Neural cell (in vitro differentiated cells): Measurements from ENCODE around the gene ETNK1.

Experiments
- EP300 ChIP-seq: fragments of 450-650 bp; conservative IDR thresholded peaks from 2 replicates; pipeline ENCODE4 v1.6.1; 2014; ENCODE audit warnings: antibody characterized with exemption, mild to moderate bottlenecking, moderate library complexity; ENCODE audit not compliant: poor library complexity, severe bottlenecking
- EZH2 ChIP-seq: fragments of 200-600, 300-800 bp; shearing (Covaris generic), sonication (generic); IDR thresholded peaks from 2 replicates; pipeline ENCODE4 v1.6.1; 2014; ENCODE audit warnings: antibody characterized with exemption, low read length, borderline replicate concordance, mild to moderate bottlenecking; ENCODE audit not compliant: insufficient read depth, poor library complexity, severe bottlenecking
- MXI1 ChIP-seq: fragments of 450-650 bp; conservative IDR thresholded peaks from 2 replicates; pipeline ENCODE4 v1.6.1; 2014; ENCODE audit warnings: antibody characterized with exemption, mild to moderate bottlenecking; ENCODE audit not compliant: poor library complexity, severe bottlenecking
- POLR2AphosphoS5 ChIP-seq: IDR thresholded peaks from 2 replicates; pipeline ENCODE4 v1.6.1; 2012
- RAD21 ChIP-seq: fragments of 450-650 bp; conservative IDR thresholded peaks from 2 replicates; pipeline ENCODE4 v1.6.1; 2014; ENCODE audit warnings: antibody characterized with exemption, mild to moderate bottlenecking, moderate library complexity
- SMC3 ChIP-seq: fragments of 450-650 bp; conservative IDR thresholded peaks from 2 replicates; pipeline ENCODE4 v1.6.1; 2014; ENCODE audit warnings: antibody characterized with exemption, mild to moderate bottlenecking, moderate library complexity; ENCODE audit not compliant: poor library complexity
- TAF1 ChIP-seq: IDR thresholded peaks from 2 replicates; pipeline ENCODE4 v1.6.1; 2012; ENCODE audit warnings: low read depth
- TF ChIP-seq, protein P1 (sequence below): fragments of 450-650 bp; IDR thresholded peaks from 2 replicates; pipeline ENCODE4 v1.5.1; 2014; ENCODE audit warnings: antibody characterized with exemption, mild to moderate bottlenecking, moderate library complexity; ENCODE audit not compliant: poor library complexity, severe bottlenecking
- TF ChIP-seq, protein P2 (sequence below): IDR thresholded peaks from 2 replicates; pipeline ENCODE4 v1.6.1; 2012; ENCODE audit warnings: borderline replicate concordance

DNA sequence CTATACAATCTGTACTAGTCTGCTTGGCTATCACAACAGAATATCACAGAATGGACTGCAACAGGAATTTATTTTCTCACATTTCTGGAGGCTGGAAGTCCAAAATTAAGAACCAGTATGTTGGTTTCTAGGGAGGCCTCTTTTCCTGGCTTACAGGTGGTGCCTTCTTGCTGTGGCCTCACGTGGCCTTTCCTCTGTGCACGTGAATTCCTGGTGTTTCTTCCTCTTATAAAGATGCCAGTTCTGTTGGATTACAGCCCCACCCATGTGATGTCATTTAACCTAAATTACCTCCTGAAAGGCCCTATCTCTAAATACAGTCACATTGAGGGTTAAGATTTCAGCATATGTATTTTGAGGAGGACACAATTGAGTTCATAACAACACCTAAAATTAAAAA lies 48.5 kb upstream of the ETNK1 start:
- TF ChIP-seq POLR2AphosphoS5 (no peak), SMC3 (no peak), EP300 (no peak), EZH2 (no peak), RAD21 (no peak), TAF1 (no peak), MXI1 (no peak)
- TF ChIP-seq, protein P1, sequence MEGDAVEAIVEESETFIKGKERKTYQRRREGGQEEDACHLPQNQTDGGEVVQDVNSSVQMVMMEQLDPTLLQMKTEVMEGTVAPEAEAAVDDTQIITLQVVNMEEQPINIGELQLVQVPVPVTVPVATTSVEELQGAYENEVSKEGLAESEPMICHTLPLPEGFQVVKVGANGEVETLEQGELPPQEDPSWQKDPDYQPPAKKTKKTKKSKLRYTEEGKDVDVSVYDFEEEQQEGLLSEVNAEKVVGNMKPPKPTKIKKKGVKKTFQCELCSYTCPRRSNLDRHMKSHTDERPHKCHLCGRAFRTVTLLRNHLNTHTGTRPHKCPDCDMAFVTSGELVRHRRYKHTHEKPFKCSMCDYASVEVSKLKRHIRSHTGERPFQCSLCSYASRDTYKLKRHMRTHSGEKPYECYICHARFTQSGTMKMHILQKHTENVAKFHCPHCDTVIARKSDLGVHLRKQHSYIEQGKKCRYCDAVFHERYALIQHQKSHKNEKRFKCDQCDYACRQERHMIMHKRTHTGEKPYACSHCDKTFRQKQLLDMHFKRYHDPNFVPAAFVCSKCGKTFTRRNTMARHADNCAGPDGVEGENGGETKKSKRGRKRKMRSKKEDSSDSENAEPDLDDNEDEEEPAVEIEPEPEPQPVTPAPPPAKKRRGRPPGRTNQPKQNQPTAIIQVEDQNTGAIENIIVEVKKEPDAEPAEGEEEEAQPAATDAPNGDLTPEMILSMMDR = no peak
- TF ChIP-seq, protein P2, sequence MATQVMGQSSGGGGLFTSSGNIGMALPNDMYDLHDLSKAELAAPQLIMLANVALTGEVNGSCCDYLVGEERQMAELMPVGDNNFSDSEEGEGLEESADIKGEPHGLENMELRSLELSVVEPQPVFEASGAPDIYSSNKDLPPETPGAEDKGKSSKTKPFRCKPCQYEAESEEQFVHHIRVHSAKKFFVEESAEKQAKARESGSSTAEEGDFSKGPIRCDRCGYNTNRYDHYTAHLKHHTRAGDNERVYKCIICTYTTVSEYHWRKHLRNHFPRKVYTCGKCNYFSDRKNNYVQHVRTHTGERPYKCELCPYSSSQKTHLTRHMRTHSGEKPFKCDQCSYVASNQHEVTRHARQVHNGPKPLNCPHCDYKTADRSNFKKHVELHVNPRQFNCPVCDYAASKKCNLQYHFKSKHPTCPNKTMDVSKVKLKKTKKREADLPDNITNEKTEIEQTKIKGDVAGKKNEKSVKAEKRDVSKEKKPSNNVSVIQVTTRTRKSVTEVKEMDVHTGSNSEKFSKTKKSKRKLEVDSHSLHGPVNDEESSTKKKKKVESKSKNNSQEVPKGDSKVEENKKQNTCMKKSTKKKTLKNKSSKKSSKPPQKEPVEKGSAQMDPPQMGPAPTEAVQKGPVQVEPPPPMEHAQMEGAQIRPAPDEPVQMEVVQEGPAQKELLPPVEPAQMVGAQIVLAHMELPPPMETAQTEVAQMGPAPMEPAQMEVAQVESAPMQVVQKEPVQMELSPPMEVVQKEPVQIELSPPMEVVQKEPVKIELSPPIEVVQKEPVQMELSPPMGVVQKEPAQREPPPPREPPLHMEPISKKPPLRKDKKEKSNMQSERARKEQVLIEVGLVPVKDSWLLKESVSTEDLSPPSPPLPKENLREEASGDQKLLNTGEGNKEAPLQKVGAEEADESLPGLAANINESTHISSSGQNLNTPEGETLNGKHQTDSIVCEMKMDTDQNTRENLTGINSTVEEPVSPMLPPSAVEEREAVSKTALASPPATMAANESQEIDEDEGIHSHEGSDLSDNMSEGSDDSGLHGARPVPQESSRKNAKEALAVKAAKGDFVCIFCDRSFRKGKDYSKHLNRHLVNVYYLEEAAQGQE = no peak
